ENCODE data around the gene SELENOS. TPM values are rescaled to one million over a fixed set of nuclear protein-coding genes. Genes with fewer than 3 reads are reported as not detected.

Gene SELENOS
- total RNA-seq, 1 experiment from 2014 or later: 145 TPM

DNA sequence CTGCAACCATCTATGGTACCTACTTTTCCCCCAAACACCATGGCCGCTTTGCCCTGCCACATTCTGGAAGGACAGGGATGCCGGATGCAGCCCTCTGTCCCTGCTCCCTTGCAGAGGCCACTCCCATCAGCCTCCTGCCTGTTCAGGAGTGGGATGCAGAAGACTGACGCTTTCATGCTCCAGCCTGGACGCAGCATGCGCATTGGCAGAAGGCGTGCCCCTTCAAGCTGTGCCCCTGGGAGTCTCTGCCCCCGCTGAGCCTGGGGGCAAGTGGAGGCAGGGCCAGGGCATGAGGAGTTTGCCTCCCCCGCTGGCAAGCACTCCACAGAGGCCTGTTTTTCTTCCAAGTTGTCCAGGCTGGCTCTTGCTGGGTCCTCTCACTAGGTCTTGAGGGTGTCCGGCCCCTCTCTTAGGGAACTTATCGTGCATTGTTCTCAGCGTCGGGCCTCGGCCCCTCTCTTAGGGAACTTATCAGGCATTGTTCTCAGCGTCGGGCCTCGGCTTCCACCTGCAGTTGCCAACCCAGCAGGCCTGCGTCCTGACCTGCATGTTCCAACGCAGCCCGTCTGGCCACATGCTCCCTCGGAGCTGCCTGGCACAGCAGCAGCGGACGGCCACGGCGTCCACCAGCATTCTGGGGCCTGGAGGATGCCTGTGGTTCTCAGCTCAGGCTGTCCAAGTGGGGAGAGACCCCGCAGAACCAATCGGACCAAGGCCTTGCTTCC is 32.3 kb upstream of the SELENOS start:
- Mint-ChIP-seq H3K27ac (ENCODE audit: low read depth, unreplicated experiment) (no peak overlapping the region), H3K27me3 (ENCODE audit: insufficient read depth, unreplicated experiment) (no peaks in the 10 kb centered on the region), H3K4me3 (ENCODE audit: unreplicated experiment) (no peak overlapping the region), H3K4me1 (ENCODE audit: insufficient read depth, unreplicated experiment) (no peaks in the 10 kb centered on the region), H3K36me3 (ENCODE audit: insufficient read depth, unreplicated experiment) (no peaks in the 10 kb centered on the region), H3K9me3 (ENCODE audit: unreplicated experiment) (peaks cover 7% of the 10 kb centered on the region)
- intact Hi-C loops (cut with micrococcal nuclease): no loop called here
- TF ChIP-seq, protein P1, sequence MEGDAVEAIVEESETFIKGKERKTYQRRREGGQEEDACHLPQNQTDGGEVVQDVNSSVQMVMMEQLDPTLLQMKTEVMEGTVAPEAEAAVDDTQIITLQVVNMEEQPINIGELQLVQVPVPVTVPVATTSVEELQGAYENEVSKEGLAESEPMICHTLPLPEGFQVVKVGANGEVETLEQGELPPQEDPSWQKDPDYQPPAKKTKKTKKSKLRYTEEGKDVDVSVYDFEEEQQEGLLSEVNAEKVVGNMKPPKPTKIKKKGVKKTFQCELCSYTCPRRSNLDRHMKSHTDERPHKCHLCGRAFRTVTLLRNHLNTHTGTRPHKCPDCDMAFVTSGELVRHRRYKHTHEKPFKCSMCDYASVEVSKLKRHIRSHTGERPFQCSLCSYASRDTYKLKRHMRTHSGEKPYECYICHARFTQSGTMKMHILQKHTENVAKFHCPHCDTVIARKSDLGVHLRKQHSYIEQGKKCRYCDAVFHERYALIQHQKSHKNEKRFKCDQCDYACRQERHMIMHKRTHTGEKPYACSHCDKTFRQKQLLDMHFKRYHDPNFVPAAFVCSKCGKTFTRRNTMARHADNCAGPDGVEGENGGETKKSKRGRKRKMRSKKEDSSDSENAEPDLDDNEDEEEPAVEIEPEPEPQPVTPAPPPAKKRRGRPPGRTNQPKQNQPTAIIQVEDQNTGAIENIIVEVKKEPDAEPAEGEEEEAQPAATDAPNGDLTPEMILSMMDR (IDR thresholded peaks at IDR 0.05; ENCODE audit: unreplicated experiment): no peak
- DNase-seq (ENCODE audit: unreplicated experiment): no peak
- ChIA-PET POLR2A (no interaction called here), CTCF (interaction anchor here (0.6 to 1.1 kb wide), 3 partner anchors 12 to 349 kb away, joined by 3 to 6 read pairs (median 3); no protein-coding TSS in a partner anchor)
- BruUV-seq (replicated peaks): no TSS peak

DNA sequence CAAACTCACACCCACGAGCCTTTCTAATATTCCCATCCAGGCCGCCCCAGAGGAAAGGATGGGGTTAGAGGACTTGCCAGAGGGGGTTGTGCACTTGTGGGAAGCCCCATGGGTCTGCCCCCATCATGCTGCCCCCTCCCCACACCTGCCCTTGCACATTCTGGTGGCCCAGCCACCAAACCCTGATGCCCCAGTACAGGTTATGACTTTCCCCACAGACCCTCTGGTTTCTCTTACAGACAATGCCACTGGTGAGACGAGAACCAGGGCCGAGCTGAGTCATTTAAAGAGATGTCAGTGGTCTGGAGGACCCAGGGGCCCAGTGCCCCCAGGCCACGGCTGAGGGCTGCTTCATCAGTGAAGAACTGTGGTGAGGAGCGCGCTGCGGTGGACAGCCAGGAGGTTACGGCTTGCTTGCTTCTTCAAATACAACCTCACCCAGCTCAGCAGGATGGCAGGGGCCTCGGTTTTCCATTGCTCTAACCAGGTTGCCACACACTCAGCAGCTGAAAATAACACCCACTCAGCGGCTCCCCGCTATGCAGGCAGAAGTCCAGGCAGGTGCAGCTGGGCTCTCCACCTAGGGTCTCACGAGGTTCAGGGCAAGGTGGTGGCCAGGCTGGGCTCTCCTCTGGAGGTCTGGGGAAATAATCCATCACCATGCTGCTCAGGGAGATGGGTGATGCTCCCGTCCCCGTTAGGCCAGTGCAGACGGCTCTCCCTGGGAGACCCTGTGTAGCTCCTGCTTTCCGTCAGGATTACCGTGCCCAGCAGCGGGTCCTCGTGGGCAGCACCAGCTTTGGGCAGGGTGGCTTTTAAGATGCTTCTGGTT is 31.5 kb upstream of the SELENOS start:
- intact Hi-C loops (cut with micrococcal nuclease): no loop called here
- POLR2A ChIA-PET: interaction anchor here (0.6 kb wide), 1 partner anchor 537 kb away, joined by 5 read pairs; no protein-coding TSS in a partner anchor
- CTCF ChIA-PET: interaction anchor here (1.1 to 4.3 kb wide), 2 partner anchors 53 to 332 kb away, joined by 3 to 25 read pairs; no protein-coding TSS in a partner anchor
- no TSS peak for BruUV-seq (replicated peaks)
- no peaks in the 10 kb centered on the region for H3K36me3 Mint-ChIP-seq (ENCODE audit: insufficient read depth, unreplicated experiment)
- H3K4me3 Mint-ChIP-seq (ENCODE audit: unreplicated experiment): no peak overlapping the region
- no peaks in the 10 kb centered on the region for H3K4me1 Mint-ChIP-seq (ENCODE audit: insufficient read depth, unreplicated experiment)
- no peak overlapping the region for H3K27ac Mint-ChIP-seq (ENCODE audit: low read depth, unreplicated experiment)
- H3K27me3 Mint-ChIP-seq (ENCODE audit: insufficient read depth, unreplicated experiment): no peaks in the 10 kb centered on the region
- peaks cover 7% of the 10 kb centered on the region for H3K9me3 Mint-ChIP-seq (ENCODE audit: unreplicated experiment)
- TF ChIP-seq, protein P1 (IDR thresholded peaks at IDR 0.05; ENCODE audit: unreplicated experiment): no peak
- no peak for DNase-seq (ENCODE audit: unreplicated experiment)

DNA sequence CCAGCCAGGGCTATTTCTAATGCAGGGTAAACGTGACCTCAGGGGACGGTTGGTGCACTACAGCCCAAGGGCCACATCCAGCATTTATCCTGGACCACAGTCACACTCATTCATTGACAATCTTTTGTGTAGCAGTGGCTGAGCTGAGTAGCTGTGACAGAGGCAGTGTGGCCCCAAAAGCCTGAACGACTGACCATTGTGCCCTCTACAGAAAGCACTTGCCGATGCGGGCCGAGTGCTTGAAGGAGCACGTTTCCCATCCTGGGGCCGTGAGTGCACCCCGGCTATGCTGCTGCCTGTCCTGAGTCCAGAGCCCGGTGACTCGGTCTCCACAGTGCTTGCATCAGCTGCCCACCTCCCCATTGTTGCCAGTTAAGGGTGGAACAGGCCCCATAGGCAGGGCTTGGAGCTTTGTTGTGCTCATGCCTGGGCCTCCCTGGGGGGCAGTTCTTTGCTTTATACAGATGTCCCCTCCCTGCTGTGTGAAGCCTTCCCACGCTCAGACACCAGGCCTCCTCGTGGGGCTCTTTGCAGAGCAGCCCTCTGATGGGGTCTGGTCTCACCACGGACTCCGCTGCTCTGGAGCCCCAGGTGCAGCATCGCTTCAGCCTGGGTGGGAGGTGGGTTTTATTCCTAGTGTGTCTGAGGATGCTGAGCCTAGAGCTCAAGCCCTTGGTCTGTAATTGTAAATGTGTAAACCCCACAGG is 30.8 kb upstream of the SELENOS start:
- H3K27ac Mint-ChIP-seq (ENCODE audit: low read depth, unreplicated experiment): no peak overlapping the region
- H3K27me3 Mint-ChIP-seq (ENCODE audit: insufficient read depth, unreplicated experiment): no peaks in the 10 kb centered on the region
- no peaks in the 10 kb centered on the region for H3K36me3 Mint-ChIP-seq (ENCODE audit: insufficient read depth, unreplicated experiment)
- BruUV-seq (replicated peaks): no TSS peak
- peaks cover 7% of the 10 kb centered on the region for H3K9me3 Mint-ChIP-seq (ENCODE audit: unreplicated experiment)
- ChIA-PET CTCF (interaction anchor here (0.6 to 4.3 kb wide), 3 partner anchors 54 to 333 kb away, joined by 3 to 25 read pairs (median 3); no protein-coding TSS in a partner anchor), POLR2A (interaction anchor here (0.6 kb wide), 1 partner anchor 538 kb away, joined by 5 read pairs; no protein-coding TSS in a partner anchor)
- H3K4me3 Mint-ChIP-seq (ENCODE audit: unreplicated experiment): no peak overlapping the region
- no peak for DNase-seq (ENCODE audit: unreplicated experiment)
- H3K4me1 Mint-ChIP-seq (ENCODE audit: insufficient read depth, unreplicated experiment): no peaks in the 10 kb centered on the region
- intact Hi-C loops (cut with micrococcal nuclease): no loop called here
- TF ChIP-seq, protein P1 (IDR thresholded peaks at IDR 0.05; ENCODE audit: unreplicated experiment): no peak
